Endothelial cell of umbilical vein (primary cell): ENCODE data around the gene RFNG. TPM values are rescaled to one million over a fixed set of nuclear protein-coding genes. Genes with fewer than 3 reads are reported as not detected.

ENCODE experiments used
- BruUV-seq: library from RNA; stranded (reverse); fragments of 400-500 nt; replicated peaks from 2 replicates; lab custom pipeline; 2021; lab: Mats Ljungman, UMichigan
- CTCF ChIA-PET: fragments of 300-600, 350-600 bp; sonication (Branson Sonifier 250); formaldehyde crosslinking; loops from one replicate; lab custom pipeline; 2021; ENCODE audit warnings: antibody characterized with exemption, inconsistent platforms; lab: Charles Lee
- POLR2A ChIA-PET: fragments of 300-600, 350-600 bp; sonication (Branson Sonifier 250); formaldehyde crosslinking; loops from one replicate; lab custom pipeline; 2021; ENCODE audit warnings: antibody characterized with exemption, inconsistent platforms; lab: Charles Lee
- DNase-seq: peaks from one replicate; pipeline ENCODE4 v3.0.0-alpha.2; 2011; ENCODE audit warnings: low read depth, low spot score
- FAIRE-seq: peaks from 2 replicates; lab custom pipeline; 2011; peaks lifted over from hg19 to GRCh38; lab: Jason Lieb, UNC
- H2AFZ ChIP-seq: 2 replicates; pipeline ENCODE4 v1.6.0; 2012; ENCODE audit warnings: low read depth, low read length, control low read depth, inconsistent platforms
- H3K27ac ChIP-seq: 2 replicates; pipeline ENCODE4 v1.5.1; 2011; ENCODE audit warnings: low read depth, mild to moderate bottlenecking, control low read depth, low read length, moderate library complexity; ENCODE audit not compliant: insufficient read depth
- H3K27me3 ChIP-seq, 2 experiments: 2 replicates each; pipeline versions ENCODE4 v1.6.0 to v1.6.1; 2011; ENCODE audit warnings: low read length in 2 of 2, mixed read lengths in 1 of 2; ENCODE audit not compliant: control insufficient read depth in 2 of 2, insufficient read depth in 2 of 2
- H3K36me3 ChIP-seq, 2 experiments: 2 replicates in 1 of 2; 3 replicates in 1 of 2; pipeline ENCODE4 v1.5.1; 2011; ENCODE audit warnings: low read length in 2 of 2, mild to moderate bottlenecking in 1 of 2, moderate library complexity in 1 of 2; ENCODE audit not compliant: control insufficient read depth in 2 of 2, insufficient read depth in 2 of 2; ENCODE audit errors: extremely low read depth in 1 of 2
- H3K4me1 ChIP-seq: 3 replicates; pipeline ENCODE4 v1.5.1; 2011; ENCODE audit warnings: mild to moderate bottlenecking, low read length; ENCODE audit not compliant: control insufficient read depth, insufficient read depth; ENCODE audit errors: extremely low read depth
- H3K4me2 ChIP-seq: 2 replicates; pipeline ENCODE4 v1.6.1; 2011; ENCODE audit warnings: low read length, control low read depth, mixed read lengths; ENCODE audit not compliant: insufficient read depth
- H3K4me3 ChIP-seq, 3 experiments: fragments of 200-600 bp in 1 of 3; sonication (generic), shearing (Covaris generic) in 1 of 3; replicated peaks in 1 of 3; 2 replicates each; pipeline ENCODE4 v1.5.1; 2011 to 2016; ENCODE audit warnings: control low read depth in 3 of 3, low read length in 3 of 3, mild to moderate bottlenecking in 2 of 3, inconsistent platforms in 1 of 3, low read depth in 1 of 3, moderate library complexity in 1 of 3; ENCODE audit not compliant: insufficient read depth in 1 of 3
- H3K79me2 ChIP-seq: 2 replicates; pipeline ENCODE4 v1.6.0; 2012; ENCODE audit warnings: low read length, inconsistent platforms; ENCODE audit not compliant: control insufficient read depth, insufficient read depth
- H3K9ac ChIP-seq: replicated peaks from 2 replicates; pipeline ENCODE3; 2011; ENCODE audit warnings: low read length, control low read depth; ENCODE audit not compliant: insufficient read depth; ENCODE audit errors: extremely low read depth
- H3K9me1 ChIP-seq: replicated peaks from 3 replicates; pipeline ENCODE4 v1.6.0; 2011; ENCODE audit warnings: mild to moderate bottlenecking, low read length; ENCODE audit not compliant: control insufficient read depth, insufficient read depth; ENCODE audit errors: extremely low read depth
- H3K9me3 ChIP-seq: replicated peaks from 2 replicates; pipeline ENCODE4 v1.5.1; 2012; ENCODE audit warnings: low read length, inconsistent platforms; ENCODE audit not compliant: control insufficient read depth, insufficient read depth
- H4K20me1 ChIP-seq: replicated peaks from 2 replicates; pipeline ENCODE3; 2011; ENCODE audit warnings: mild to moderate bottlenecking, low read length; ENCODE audit not compliant: control insufficient read depth, insufficient read depth; ENCODE audit errors: extremely low read depth
- CTCF ChIP-seq, 2 donors: IDR thresholded peaks; 1 replicate in 1 of 2; 2 replicates in 1 of 2; pipeline ENCODE4 v1.5.1; 2011; ENCODE audit warnings: low read length in 2 of 2, mild to moderate bottlenecking in 2 of 2, moderate library complexity in 2 of 2, control low read depth in 1 of 2, inconsistent platforms in 1 of 2, low read depth in 1 of 2; ENCODE audit not compliant: insufficient read depth in 1 of 2; ENCODE audit errors: extremely low read depth in 1 of 2
- EZH2 ChIP-seq: IDR thresholded peaks from 2 replicates; pipeline ENCODE4 v1.6.1; 2012; ENCODE audit warnings: borderline replicate concordance, low read depth, mild to moderate bottlenecking, moderate library complexity, low read length, inconsistent platforms; ENCODE audit not compliant: severe bottlenecking
- FOS ChIP-seq: IDR thresholded peaks from 2 replicates; pipeline ENCODE4 v1.6.1; 2011; ENCODE audit warnings: mild to moderate bottlenecking, low read length, moderate library complexity, borderline replicate concordance; ENCODE audit not compliant: insufficient read depth
- GATA2 ChIP-seq: IDR thresholded peaks from 2 replicates; pipeline ENCODE4 v1.7.0; 2011; ENCODE audit warnings: low read depth, mild to moderate bottlenecking, moderate library complexity, mixed read lengths, low read length; ENCODE audit not compliant: insufficient read length, insufficient read depth
- JUN ChIP-seq: IDR thresholded peaks from 2 replicates; pipeline ENCODE4 v1.6.1; 2011; ENCODE audit warnings: borderline replicate concordance, low read depth; ENCODE audit not compliant: insufficient read length, insufficient read depth
- MAX ChIP-seq: IDR thresholded peaks from 2 replicates; pipeline ENCODE4 v1.6.1; 2011; ENCODE audit not compliant: insufficient read depth, insufficient read length
- MYC ChIP-seq: IDR thresholded peaks from one replicate; pipeline ENCODE4 v1.6.1; 2011; ENCODE audit warnings: mild to moderate bottlenecking, low read depth, low read length
- POLR2A ChIP-seq: IDR thresholded peaks from 2 replicates; pipeline ENCODE4 v1.6.1; 2012; ENCODE audit warnings: low read depth, mild to moderate bottlenecking, control low read depth, low read length
- POLR2AphosphoS5 ChIP-seq: IDR thresholded peaks from 2 replicates; pipeline ENCODE4 v1.6.1; 2012; ENCODE audit warnings: low read depth, mild to moderate bottlenecking, control low read depth, low read length, moderate library complexity; ENCODE audit not compliant: insufficient read depth
- dilution Hi-C: fragments of 300-500 bp; cut with MboI; formaldehyde crosslinking; loops from one replicate; pipeline ENCODE4 v1.15.0; 2019; ENCODE audit warnings: low sequenced_read_pairs; ENCODE audit not compliant: extremely low pct_ligation_motif_present
- intact Hi-C: fragments of 100-400 bp; cut with micrococcal nuclease; formaldehyde crosslinking; loops from one replicate; pipeline ENCODE4 v1.10.0; 2022
- polyA plus RNA-seq, 4 experiments: library from polyadenylated mRNA; depleted of rRNA in 3 of 4; stranded (reverse) in 3 of 4; unstranded in 1 of 4; fragments of >200 nt; gene quantifications; 2 replicates each; pipeline versions ENCODE4 v1.2.1 to v1.2.3, GENCODE V29; 2011 to 2012; ENCODE audit warnings: missing spikeins in 1 of 4
- total RNA-seq: library from RNA; stranded (reverse); gene quantifications from 2 replicates; pipeline ENCODE4 v1.2.3, GENCODE V29; 2021

RFNG gene
- total and polyA plus RNA-seq, 2 donors (not counting 3 experiments of a cell fraction or from before 2014, with no cell fraction given), result 33.7 to 40.0 TPM

- Histone ChIP-seq H2AFZ (no peak overlapping the region), H3K27ac (no peak overlapping the region), H3K4me2 (no peak overlapping the region), H3K9ac (no peak overlapping the region), H3K9me1 (no peaks in the 10 kb centered on the region), H3K9me3 (no peaks in the 10 kb centered on the region), H3K4me1 (no peaks in the 10 kb centered on the region), H4K20me1 (no peaks in the 10 kb centered on the region), H3K27me3 (no peaks in the 10 kb centered on the region), H3K4me3 (no peak overlapping the region), H3K36me3 (peaks cover 16 to 26% of the 10 kb centered on the region in 2 experiments), H3K79me2 (no peaks in the 10 kb centered on the region)
- FAIRE-seq, result no peak
- CTCF ChIA-PET, result interaction anchor here (0.7 kb wide), 1 partner anchor 46 kb away, joined by 3 read pairs; no protein-coding TSS in a partner anchor
- intact Hi-C loops, result no loop called here
- no TSS peak for BruUV-seq
- TF ChIP-seq MAX (no peak), FOS (no peak), CTCF (IDR thresholded peaks at IDR 0.05; ENCODE audit: extremely low read depth in 1 of 2, insufficient read depth in 1 of 2, low read depth in 1 of 2, low read length in 2 of 2) (no peak), EZH2 (no peak), JUN (no peak), MYC (no peak), POLR2AphosphoS5 (no peak), GATA2 (no peak), POLR2A (no peak)
- dilution Hi-C loops, result no loop called here
- no peak for DNase-seq
- POLR2A ChIA-PET, result no interaction called here
These were observed 25.4 kb upstream of the RFNG start for GRCh38 chr17:82076785-82077591.
